Skeletal muscle satellite cell (primary cell): ENCODE data around the gene TTC16.

Source experiments
- H3K27me3 ChIP-seq: 2 replicates; pipeline ENCODE4 v1.7.0; 2013; ENCODE audit warnings: low read length; ENCODE audit not compliant: control insufficient read depth, insufficient read depth
- H3K36me3 ChIP-seq: 2 replicates; pipeline ENCODE4 v1.7.0; 2013; ENCODE audit warnings: mild to moderate bottlenecking, control low read depth, low read length; ENCODE audit not compliant: insufficient read depth
- H3K4me1 ChIP-seq: 2 replicates; pipeline ENCODE4 v1.7.0; 2013; ENCODE audit warnings: low read length; ENCODE audit not compliant: control insufficient read depth, insufficient read depth
- H3K4me2 ChIP-seq: 2 replicates; pipeline ENCODE4 v1.7.0; 2013; ENCODE audit warnings: mild to moderate bottlenecking, low read length
- H3K4me3 ChIP-seq: 2 replicates; pipeline ENCODE4 v1.7.0; 2013; ENCODE audit warnings: low read length
- H3K9ac ChIP-seq: 2 replicates; pipeline ENCODE4 v1.7.0; 2013; ENCODE audit warnings: mild to moderate bottlenecking, low read depth, low read length, moderate library complexity
- H3K9me3 ChIP-seq: replicated peaks from 2 replicates; pipeline ENCODE4 v1.7.0; 2013; ENCODE audit warnings: mild to moderate bottlenecking, control low read depth, low read length

The TTC16 gene

GRCh38 chr9:127700594-127701255, 15.2 kb upstream of the TTC16 start:
- peaks cover 9% of the 10 kb centered on the region for H3K4me1 ChIP-seq
- no peak overlapping the region for H3K4me2 ChIP-seq
- no peaks in the 10 kb centered on the region for H3K9me3 ChIP-seq
- no peaks in the 10 kb centered on the region for H3K36me3 ChIP-seq
- no peak overlapping the region for H3K4me3 ChIP-seq
- H3K9ac ChIP-seq: no peak overlapping the region
- no peaks in the 10 kb centered on the region for H3K27me3 ChIP-seq

- Histone ChIP-seq H3K4me1 (peaks cover 9% of the 10 kb centered on the region), H3K36me3 (no peaks in the 10 kb centered on the region), H3K9me3 (no peaks in the 10 kb centered on the region), H3K27me3 (no peaks in the 10 kb centered on the region), H3K4me3 (no peak overlapping the region), H3K4me2 (no peak overlapping the region), H3K9ac (no peak overlapping the region)
These were observed 12.5 kb upstream of the TTC16 start for GRCh38 chr9:127703289-127703946.

DNA sequence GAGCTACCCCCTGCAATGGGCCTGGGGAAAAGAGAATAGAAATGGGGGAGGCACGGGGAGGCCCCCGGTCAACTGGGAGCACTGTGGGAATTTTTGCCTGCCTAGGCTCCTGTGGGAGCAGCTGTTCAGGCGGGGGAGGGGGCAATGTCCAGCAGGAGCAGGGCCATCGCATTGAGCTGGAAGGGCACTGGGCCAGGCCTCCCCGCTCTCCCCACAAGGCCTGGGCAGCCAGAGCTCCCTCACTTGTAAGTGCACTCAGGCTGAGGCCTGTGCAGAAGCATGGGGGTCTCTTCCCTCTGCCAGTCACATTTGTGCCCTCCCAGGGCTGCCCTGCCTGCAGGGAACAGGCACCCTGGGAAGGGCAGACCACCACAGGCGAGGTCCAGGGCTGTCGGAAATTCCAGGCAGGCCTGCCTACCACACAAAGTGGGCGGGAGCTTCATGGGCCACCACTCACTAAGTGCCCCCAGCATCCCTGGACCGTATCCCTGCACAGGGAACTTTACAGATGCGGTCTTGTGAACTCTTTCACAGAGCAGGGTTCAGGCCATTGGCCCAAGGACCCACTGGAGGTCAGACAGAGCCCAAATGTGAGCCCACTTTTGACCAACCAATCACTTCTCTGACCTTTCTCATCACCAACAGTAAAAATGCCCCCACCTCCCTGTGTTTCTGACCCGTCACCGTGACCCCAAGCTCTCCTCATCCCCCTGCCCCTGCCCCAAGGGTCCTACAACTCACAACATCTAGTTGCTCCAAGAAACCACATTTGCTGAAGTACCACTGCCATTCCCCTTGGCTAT, 10.1 kb upstream of the TTC16 start:
- H3K4me1 ChIP-seq: no peaks in the 10 kb centered on the region
- no peaks in the 10 kb centered on the region for H3K27me3 ChIP-seq
- no peaks in the 10 kb centered on the region for H3K36me3 ChIP-seq
- H3K4me3 ChIP-seq: no peak overlapping the region
- no peak overlapping the region for H3K4me2 ChIP-seq
- H3K9me3 ChIP-seq: no peaks in the 10 kb centered on the region
- no peak overlapping the region for H3K9ac ChIP-seq

- Histone ChIP-seq H3K9me3 (no peaks in the 10 kb centered on the region), H3K27me3 (no peaks in the 10 kb centered on the region), H3K4me2 (no peak within 1 kb of the TSS), H3K4me3 (no peak within 1 kb of the TSS), H3K36me3 (no peaks in the 10 kb centered on the region), H3K4me1 (no peaks in the 10 kb centered on the region), H3K9ac (no peak within 1 kb of the TSS)
These were observed 9.0 kb upstream of the TTC16 start, which contains the start of gene CFAP157 for GRCh38 chr9:127706836-127707241. TSS of gene CFAP157 (plus strand) at chr9:127706988. CDS start at chr9:127707032, 44 bp downstream.

DNA sequence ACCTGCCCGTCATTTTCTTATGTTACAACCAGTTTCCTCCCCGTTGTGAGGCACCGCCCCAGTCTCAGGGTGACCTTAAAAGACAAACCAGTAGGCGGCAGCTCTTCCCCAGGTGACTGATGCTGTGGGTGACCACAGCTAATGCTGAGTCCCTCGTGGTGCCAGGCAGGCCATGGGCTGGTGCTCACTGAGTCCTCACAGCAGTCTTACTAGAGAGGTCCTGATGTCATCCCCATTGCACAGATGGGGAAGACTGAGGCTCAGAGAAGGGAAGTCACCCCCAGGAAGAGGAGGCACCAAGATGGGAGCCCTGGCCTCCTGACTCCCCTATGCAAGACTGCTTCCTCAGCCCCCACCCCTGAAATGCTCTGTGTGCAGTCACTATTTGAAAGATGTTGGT, 8.1 kb upstream of the TTC16 start:
- no peak overlapping the region for H3K9ac ChIP-seq
- no peaks in the 10 kb centered on the region for H3K27me3 ChIP-seq
- no peaks in the 10 kb centered on the region for H3K4me1 ChIP-seq
- no peaks in the 10 kb centered on the region for H3K9me3 ChIP-seq
- no peak overlapping the region for H3K4me2 ChIP-seq
- H3K4me3 ChIP-seq: no peak overlapping the region
- H3K36me3 ChIP-seq: no peaks in the 10 kb centered on the region

- Histone ChIP-seq H3K27me3 (no peaks in the 10 kb centered on the region), H3K9me3 (no peaks in the 10 kb centered on the region), H3K36me3 (no peaks in the 10 kb centered on the region), H3K9ac (no peak overlapping the region), H3K4me1 (peaks cover 2% of the 10 kb centered on the region), H3K4me3 (no peak overlapping the region), H3K4me2 (no peak overlapping the region)
These were observed 6.8 kb upstream of the TTC16 start for GRCh38 chr9:127708952-127709587.

- H3K4me2 ChIP-seq: no peak overlapping the region
- H3K9me3 ChIP-seq: no peaks in the 10 kb centered on the region
- H3K36me3 ChIP-seq: no peaks in the 10 kb centered on the region
- no peak overlapping the region for H3K9ac ChIP-seq
- H3K4me1 ChIP-seq: peaks cover 7% of the 10 kb centered on the region
- H3K27me3 ChIP-seq: no peaks in the 10 kb centered on the region
- H3K4me3 ChIP-seq: no peak overlapping the region
These were observed 5.6 kb upstream of the TTC16 start for GRCh38 chr9:127710204-127710783.

DNA sequence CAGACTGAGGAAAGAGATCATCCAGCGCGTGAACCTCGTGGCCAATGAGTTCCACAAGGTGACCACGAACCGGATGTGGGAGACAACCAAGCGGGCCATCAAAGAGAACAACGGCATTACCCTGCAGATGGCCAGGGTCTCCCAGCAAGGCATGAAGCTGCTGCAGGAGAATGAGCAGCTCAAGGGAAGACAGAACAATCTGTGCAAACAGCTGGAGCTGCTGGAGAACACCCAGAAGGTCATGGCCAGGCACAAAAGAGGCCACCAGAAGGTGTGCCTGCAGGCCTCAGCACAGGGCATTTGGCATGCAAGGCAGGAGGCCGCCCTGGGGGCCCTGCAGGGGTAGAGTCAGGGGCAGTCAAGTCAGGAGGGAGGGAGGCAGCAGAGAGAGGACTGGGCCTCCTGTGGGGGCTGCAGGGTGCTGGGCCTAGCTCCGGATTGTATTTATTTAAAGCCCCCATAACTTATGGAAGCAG, 4.6 kb upstream of the TTC16 start:
- H3K9ac ChIP-seq: no peak overlapping the region
- no peaks in the 10 kb centered on the region for H3K36me3 ChIP-seq
- H3K4me3 ChIP-seq: no peak overlapping the region
- H3K27me3 ChIP-seq: no peaks in the 10 kb centered on the region
- peaks cover 11% of the 10 kb centered on the region for H3K4me1 ChIP-seq
- no peak overlapping the region for H3K4me2 ChIP-seq
- H3K9me3 ChIP-seq: no peaks in the 10 kb centered on the region

DNA sequence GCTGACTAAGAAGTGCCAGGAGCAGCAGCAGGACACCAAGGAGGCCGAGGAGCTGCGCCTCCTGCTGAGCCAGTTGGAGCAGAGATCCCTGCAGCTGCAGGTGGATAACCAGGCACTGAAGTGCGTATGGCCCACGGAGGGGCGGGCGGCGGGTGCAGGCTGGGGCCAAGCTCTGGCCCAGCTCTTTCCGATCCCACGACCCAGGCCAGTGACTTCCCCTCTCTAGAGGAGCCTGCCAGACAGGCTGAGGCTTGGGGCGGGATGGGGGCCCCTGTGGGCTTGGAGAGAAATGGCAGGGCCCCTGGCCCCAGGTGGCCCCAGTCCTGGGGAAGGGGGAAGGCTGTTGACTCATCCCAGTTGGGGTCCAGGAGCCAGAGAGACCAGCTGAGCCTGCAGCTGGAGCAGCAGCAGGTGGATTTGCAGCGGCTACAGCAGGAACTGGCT, 4.0 kb upstream of the TTC16 start:
- no peaks in the 10 kb centered on the region for H3K9me3 ChIP-seq
- no peaks in the 10 kb centered on the region for H3K36me3 ChIP-seq
- no peaks in the 10 kb centered on the region for H3K27me3 ChIP-seq
- no peak overlapping the region for H3K4me2 ChIP-seq
- H3K9ac ChIP-seq: no peak overlapping the region
- H3K4me1 ChIP-seq: peaks cover 12% of the 10 kb centered on the region
- H3K4me3 ChIP-seq: no peak overlapping the region

GRCh38 chr9:127712371-127712770, 3.5 kb upstream of the TTC16 start:
- Histone ChIP-seq H3K27me3 (no peaks in the 10 kb centered on the region), H3K4me3 (no peak overlapping the region), H3K4me1 (peaks cover 12% of the 10 kb centered on the region), H3K4me2 (no peak overlapping the region), H3K9ac (no peak overlapping the region), H3K9me3 (no peaks in the 10 kb centered on the region), H3K36me3 (no peaks in the 10 kb centered on the region)

GRCh38 chr9:127712867-127713266, 3.0 kb upstream of the TTC16 start:
- Histone ChIP-seq H3K9ac (no peak overlapping the region), H3K9me3 (no peaks in the 10 kb centered on the region), H3K4me3 (no peak overlapping the region), H3K27me3 (no peaks in the 10 kb centered on the region), H3K4me2 (no peak overlapping the region), H3K36me3 (no peaks in the 10 kb centered on the region), H3K4me1 (peaks cover 12% of the 10 kb centered on the region)
